ENCODE measurements around the gene MEPE.

The MEPE gene

GRCh38 chr4:87848622-87849351 lies 16.0 kb downstream of the MEPE start:
- peak; percentile 97 for ATAC-seq
- no peak for TF ChIP-seq OSR1 (CRISPR knock-in tag; IDR thresholded peaks at IDR 0.05)
- TF ChIP-seq ESRRG (CRISPR knock-in tag; IDR thresholded peaks at IDR 0.05), result no peak
- TF ChIP-seq TOX (CRISPR knock-in tag; IDR thresholded peaks at IDR 0.05; ENCODE audit: borderline replicate concordance), result no peak
- TF ChIP-seq GLIS3 (CRISPR knock-in tag; IDR thresholded peaks at IDR 0.05), result no peak

- ATAC-seq, result no peak
- TF ChIP-seq TOX (CRISPR knock-in tag; IDR thresholded peaks at IDR 0.05; ENCODE audit: borderline replicate concordance), result no peak
- TF ChIP-seq ISL1 (CRISPR knock-in tag; IDR thresholded peaks at IDR 0.05), result no peak
These were observed 16.8 kb downstream of the MEPE start for GRCh38 chr4:87849612-87850011.

- ATAC-seq, result no peak
- TF ChIP-seq BACH2 (CRISPR knock-in tag; IDR thresholded peaks at IDR 0.05; ENCODE audit: borderline replicate concordance), result no peak
- no peak for TF ChIP-seq ZNF70 (CRISPR knock-in tag; IDR thresholded peaks at IDR 0.05)
- no peak for TF ChIP-seq ISL1 (CRISPR knock-in tag; IDR thresholded peaks at IDR 0.05)
- no peak for TF ChIP-seq RARB (CRISPR knock-in tag; IDR thresholded peaks at IDR 0.05)
- TF ChIP-seq ZFP3 (CRISPR knock-in tag; IDR thresholded peaks at IDR 0.05), result no peak
- TF ChIP-seq ZFP30 (CRISPR knock-in tag; IDR thresholded peaks at IDR 0.05), result no peak
- TF ChIP-seq ESRRG (CRISPR knock-in tag; IDR thresholded peaks at IDR 0.05), result no peak
These were observed 18.6 kb downstream of the MEPE start for GRCh38 chr4:87851332-87851731.

- TF ChIP-seq RARB (CRISPR knock-in tag; IDR thresholded peaks at IDR 0.05), result no peak
- TF ChIP-seq GLIS3 (CRISPR knock-in tag; IDR thresholded peaks at IDR 0.05), result no peak
- no peak for TF ChIP-seq TOX (CRISPR knock-in tag; IDR thresholded peaks at IDR 0.05; ENCODE audit: borderline replicate concordance)
- no peak for TF ChIP-seq ZC3H10 (CRISPR knock-in tag; IDR thresholded peaks at IDR 0.05)
- no peak for TF ChIP-seq ISL1 (CRISPR knock-in tag; IDR thresholded peaks at IDR 0.05)
- no peak for TF ChIP-seq ESRRG (CRISPR knock-in tag; IDR thresholded peaks at IDR 0.05)
- no peak for TF ChIP-seq ZNF70 (CRISPR knock-in tag; IDR thresholded peaks at IDR 0.05)
These were observed 19.2 kb downstream of the MEPE start for GRCh38 chr4:87851953-87852352.

GRCh38 chr4:87853108-87853507 lies 20.3 kb downstream of the MEPE start:
- TF ChIP-seq ZNF70 (CRISPR knock-in tag; IDR thresholded peaks at IDR 0.05) (no peak), ISL1 (CRISPR knock-in tag; IDR thresholded peaks at IDR 0.05) (no peak), TOX (CRISPR knock-in tag; IDR thresholded peaks at IDR 0.05; ENCODE audit: borderline replicate concordance) (no peak), ZC3H10 (CRISPR knock-in tag; IDR thresholded peaks at IDR 0.05) (no peak), PATZ1 (CRISPR knock-in tag; IDR thresholded peaks at IDR 0.05; ENCODE audit: borderline replicate concordance) (no peak), POU6F1 (CRISPR knock-in tag; IDR thresholded peaks at IDR 0.05; ENCODE audit: borderline replicate concordance, low read depth) (no peak), BACH2 (CRISPR knock-in tag; IDR thresholded peaks at IDR 0.05; ENCODE audit: borderline replicate concordance) (no peak), CREB5 (CRISPR knock-in tag; IDR thresholded peaks at IDR 0.05; ENCODE audit: low read depth) (no peak), RARB (CRISPR knock-in tag; IDR thresholded peaks at IDR 0.05) (no peak), TCF4 (CRISPR knock-in tag; IDR thresholded peaks at IDR 0.05; ENCODE audit: borderline replicate concordance) (no peak), TSHZ2 (CRISPR knock-in tag; IDR thresholded peaks at IDR 0.05) (no peak), CSRNP3 (CRISPR knock-in tag; IDR thresholded peaks at IDR 0.05) (no peak), GLIS3 (CRISPR knock-in tag; IDR thresholded peaks at IDR 0.05) (no peak), ZFP3 (CRISPR knock-in tag; IDR thresholded peaks at IDR 0.05) (no peak), OSR1 (CRISPR knock-in tag; IDR thresholded peaks at IDR 0.05) (no peak), ZNF8 (CRISPR knock-in tag; IDR thresholded peaks at IDR 0.05) (no peak), ZNF565 (CRISPR knock-in tag; conservative IDR thresholded peaks at IDR 0.05; ENCODE audit: low read depth) (no peak), ESRRG (CRISPR knock-in tag; IDR thresholded peaks at IDR 0.05) (no peak)
- peak; percentile 58 for ATAC-seq

More at GRCh38 chr4:87851953-87852352, 19.2 kb downstream of the MEPE start:
- no peak for ATAC-seq
